Raji (cell line): ENCODE measurements around the gene IL4R.

ENCODE experiments used
- POLR2A ChIP-seq: IDR thresholded peaks from 2 replicates; pipeline ENCODE4 v1.6.1; 2011; ENCODE audit warnings: low read depth, low read length, control low read depth; ENCODE audit not compliant: insufficient read depth

IL4R gene

DNA sequence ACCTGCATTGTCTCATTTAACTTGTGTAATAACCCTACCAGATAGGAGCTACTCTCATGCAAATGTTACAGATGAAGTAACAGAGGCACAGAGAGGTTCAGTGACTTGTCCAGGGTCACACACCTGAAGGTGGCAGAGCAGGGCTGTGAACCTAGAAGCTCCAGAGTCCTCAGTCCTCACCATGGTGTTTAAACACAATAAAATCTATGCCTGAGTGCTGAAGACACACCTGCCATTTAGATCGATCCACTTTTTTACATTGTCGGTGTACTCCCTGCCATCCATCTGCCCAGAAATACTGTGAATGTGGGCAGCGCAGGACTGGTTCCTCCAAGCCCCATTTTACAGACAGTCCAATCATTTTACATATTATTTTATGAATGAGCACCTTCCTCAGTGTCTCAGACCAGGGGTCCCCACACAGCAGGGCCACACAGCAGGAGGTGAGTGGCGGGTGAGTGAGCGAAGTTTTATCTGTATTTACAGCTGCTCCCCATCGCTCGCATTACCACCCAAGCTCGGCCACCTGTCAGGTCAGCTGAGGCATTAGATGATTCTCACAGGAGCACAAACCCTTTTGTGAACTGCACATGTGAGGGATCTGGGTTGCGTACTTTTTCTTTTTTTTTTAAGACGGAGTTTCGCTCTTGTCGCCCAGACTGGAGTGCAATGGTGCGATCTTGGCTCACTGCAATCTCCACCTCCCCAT, 5.6 kb downstream of the IL4R start:
- no peak for TF ChIP-seq POLR2A

DNA sequence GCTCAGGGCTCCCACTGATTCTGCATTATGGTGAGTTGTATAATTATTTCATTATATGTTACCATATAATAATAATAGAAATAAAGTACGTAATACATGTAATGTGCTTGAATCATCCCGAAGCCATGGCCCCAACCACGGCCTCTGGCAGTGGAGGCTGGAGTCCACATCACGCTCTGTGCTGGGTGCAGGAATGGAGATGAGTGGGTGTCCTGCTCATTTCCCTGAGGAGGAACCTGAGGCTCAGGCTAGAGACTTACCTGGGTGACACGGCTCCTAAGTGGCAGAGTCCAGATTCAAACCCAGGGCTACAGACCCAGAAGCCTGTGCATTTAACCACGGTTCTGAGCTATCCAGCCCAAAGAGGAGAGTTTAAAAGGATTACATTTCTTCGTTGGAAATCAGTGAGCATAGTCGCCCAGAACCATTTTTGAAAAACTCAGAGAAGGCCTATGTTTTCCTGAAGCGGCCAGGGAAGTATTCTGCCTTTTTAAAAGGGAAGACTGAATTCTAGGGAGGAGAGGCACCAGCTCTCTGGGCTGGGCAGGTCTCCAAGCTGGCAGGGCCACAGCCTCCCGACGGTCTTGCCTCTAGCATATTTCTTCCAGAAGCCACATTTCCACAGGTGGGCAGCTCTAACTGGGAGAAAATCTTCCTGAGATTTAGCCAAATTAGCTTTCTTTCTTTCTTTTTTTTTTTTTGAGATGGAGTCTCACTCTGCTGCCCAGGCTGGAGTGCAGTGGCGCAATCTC, 6.7 kb downstream of the IL4R start:
- no peak for TF ChIP-seq POLR2A

- TF ChIP-seq POLR2A, result no peak
These were observed 7.5 kb downstream of the IL4R start for GRCh38 chr16:27321013-27321915.

DNA sequence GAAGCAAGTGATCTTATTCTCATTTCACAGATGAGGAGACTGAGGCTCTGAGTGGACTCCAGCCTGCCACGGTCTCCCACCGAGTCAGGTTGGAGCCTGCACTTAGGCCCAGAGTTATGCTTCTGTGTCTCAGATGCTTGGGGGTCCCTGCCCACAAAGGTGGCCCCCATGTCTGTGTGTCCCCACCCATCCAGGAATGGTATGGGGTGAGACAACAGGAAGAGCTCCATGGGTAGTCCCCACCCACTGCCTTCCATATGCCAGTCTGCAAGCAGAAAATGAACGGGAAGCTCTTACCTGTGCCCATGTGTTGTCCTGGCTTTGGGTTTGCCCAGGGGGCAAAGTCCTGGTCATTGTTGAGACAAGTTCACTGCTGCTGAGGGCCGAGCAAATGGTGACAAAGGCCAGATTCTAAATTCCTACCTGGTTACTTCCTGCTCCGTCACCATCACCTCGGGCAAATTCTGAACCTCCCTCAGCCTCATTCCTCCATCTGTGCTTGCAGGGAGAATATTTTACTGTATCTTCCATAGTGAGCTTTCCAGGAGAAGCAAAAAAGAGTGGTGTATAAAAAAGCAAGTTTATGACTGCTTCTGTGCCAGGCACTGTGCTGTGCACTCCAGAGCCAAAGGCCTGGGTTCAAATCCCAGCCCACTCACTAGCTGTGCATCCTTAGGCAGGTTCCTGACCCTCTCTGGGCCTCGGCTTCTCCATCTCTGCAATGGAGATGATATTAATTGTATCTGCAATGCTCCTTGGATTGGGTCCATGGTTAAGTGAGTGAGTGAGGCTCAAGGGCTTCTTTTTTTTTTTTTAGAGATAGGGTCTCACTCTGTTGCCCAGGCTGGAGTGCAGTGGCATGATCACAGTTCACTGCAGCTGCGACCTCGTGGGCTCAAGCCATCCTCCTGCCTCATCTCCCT, 9.3 kb downstream of the IL4R start:
- TF ChIP-seq POLR2A, result no peak

- no peak for TF ChIP-seq POLR2A
These were observed 10.2 kb downstream of the IL4R start for GRCh38 chr16:27323781-27324561.

GRCh38 chr16:27324851-27325301, 11.1 kb downstream of the IL4R start:
- TF ChIP-seq POLR2A, result no peak

DNA sequence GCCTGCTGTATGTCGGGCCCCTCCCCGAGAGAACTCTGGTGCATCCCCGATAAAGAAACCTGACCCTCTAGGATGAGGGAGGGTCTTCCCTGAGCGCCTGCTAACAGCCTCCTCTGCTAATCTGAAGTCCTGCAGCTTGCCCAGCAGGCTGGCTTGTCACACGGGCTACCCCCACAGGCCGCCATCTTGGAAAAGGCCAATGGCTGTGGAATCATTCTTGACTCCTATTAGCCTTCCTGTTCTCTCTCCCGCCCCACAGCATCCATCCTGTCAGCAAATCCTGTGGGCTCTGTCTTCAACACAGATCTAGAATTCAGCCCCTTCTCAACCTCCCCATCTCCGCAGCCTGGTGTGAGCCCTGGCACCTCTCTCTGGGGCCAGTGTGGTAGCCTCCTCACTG, 12.0 kb downstream of the IL4R start:
- no peak for TF ChIP-seq POLR2A

GRCh38 chr16:27326251-27326650, 12.5 kb downstream of the IL4R start:
- TF ChIP-seq POLR2A, result no peak

DNA sequence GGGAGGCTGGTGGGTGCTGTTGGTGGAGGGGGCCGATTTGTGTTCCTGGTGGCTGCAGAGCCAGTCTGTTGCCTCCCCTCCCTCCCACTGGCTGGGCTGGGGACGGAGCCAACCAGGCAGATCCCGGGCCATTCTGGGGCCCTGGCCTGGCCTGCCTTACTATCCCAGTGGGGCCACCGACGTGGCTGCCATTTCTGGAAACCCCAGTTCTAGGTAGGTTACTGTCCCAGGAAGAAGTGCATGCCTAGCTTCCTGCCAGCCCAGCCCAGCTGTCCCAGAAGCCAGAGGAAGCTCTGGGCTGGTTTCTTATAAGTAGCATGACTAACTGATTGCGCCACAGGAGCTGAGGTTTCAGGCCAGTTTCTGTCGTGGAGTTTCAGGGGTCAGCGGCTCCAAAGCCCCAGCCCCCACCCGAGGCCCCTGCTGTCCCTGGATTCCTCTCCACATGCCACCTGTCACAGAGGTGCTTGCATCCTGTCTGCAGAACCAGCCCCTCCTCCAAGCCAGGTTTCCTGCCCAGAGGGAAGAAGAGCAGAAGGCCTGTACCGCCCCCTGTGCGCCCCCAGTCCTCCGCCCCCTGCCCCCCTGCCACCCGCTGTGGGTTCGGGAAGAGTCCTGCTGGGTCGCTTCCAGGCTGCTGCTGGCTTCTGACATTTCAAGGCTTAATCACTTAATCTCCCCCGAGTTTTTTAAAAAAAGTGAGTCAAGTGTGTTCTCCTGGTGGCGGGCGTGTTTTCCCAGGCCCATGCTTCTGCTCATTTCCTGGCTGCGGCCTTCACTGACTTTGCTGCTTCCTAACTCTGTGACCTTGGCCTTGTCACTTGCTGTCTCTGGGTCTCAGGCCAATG, 13.2 kb downstream of the IL4R start:
- TF ChIP-seq POLR2A, result no peak

- TF ChIP-seq POLR2A, result no peak
These were observed 13.8 kb downstream of the IL4R start for GRCh38 chr16:27327586-27327915.

DNA sequence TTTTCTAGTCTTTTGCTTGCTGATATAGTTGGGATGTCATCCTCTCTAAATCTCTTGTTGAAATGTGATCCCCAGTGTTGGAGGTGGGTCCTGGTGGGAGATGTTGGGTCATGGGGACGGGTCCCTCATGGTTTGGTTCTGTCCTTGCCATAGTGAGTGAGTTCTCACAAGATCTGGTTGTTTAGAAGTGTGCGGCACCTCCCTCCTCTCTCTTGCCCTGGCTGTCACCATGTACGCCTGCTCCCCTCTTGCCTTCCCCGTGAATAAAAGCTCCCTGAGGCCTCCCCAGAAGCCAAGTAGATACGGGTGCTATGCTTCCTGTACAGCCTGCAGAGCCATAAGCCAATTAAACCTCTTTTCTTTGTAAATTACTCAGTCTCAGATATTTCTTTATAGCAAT, 15.2 kb downstream of the IL4R start:
- TF ChIP-seq POLR2A, result no peak

DNA sequence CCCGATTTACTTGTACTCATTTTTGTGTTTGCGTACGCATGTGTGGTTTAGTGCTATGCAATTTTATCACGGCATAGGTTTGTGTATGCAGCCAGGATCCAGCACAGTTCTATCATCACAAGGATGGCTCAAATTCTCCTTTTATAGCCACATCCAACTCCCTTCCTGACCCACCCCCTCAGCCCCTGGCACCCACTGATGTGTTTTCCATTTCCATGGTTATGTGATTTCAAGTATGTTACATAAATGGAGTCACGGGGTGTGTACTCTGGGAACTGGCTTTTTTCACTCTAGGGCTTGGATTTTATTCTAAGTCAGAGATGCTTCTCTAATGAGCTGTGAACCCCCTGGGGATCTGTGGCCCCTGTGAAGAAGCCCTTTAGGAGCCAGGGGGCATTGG, 16.8 kb downstream of the IL4R start:
- no peak for TF ChIP-seq POLR2A

GRCh38 chr16:27332105-27332504, 18.3 kb downstream of the IL4R start:
- TF ChIP-seq POLR2A, result no peak

DNA sequence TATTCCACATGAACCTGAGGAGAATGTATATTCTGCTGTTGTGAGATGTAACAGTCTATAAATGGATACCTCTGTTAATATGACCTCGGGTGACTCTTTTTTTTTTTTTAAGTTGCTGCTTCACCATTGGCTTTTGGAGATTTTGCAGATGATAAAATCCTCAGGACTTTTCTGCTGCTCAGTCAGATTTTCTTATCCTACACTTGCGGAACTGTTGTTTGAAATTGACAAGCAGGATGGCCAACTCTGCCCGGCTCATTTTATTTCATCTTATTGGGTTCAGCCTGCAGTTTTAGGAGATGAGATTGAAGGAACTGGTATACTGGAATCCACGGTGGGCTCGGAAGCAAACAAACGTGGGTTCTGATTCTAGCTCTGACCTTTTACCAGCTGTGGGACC, 19.3 kb downstream of the IL4R start:
- TF ChIP-seq POLR2A, result no peak
